GM12891 (cell line): ENCODE results near the gene METAP1.

Source experiments
- POLR2A ChIP-seq: IDR thresholded peaks from 2 replicates; pipeline ENCODE4 v1.6.1; 2011; ENCODE audit warnings: low read depth, low read length, control low read depth
- POLR2AphosphoS5 ChIP-seq: IDR thresholded peaks from 2 replicates; pipeline ENCODE4 v1.6.1; 2011; ENCODE audit warnings: low read depth, low read length, control low read depth
- TAF1 ChIP-seq: IDR thresholded peaks from 2 replicates; pipeline ENCODE4 v1.6.1; 2011; ENCODE audit warnings: low read depth, low read length, control low read depth

GRCh38 chr4:98961770-98962169, 33.8 kb upstream of the METAP1 start:
- TF ChIP-seq POLR2A (no peak), POLR2AphosphoS5 (no peak), TAF1 (no peak)
